ENCODE data around the gene TM9SF4. TPM values are rescaled to one million over a fixed set of nuclear protein-coding genes. Genes with fewer than 3 reads are reported as not detected.

The TM9SF4 gene
- total and polyA plus RNA-seq, 2 of the 8 experiments (the other 6 are each of a cell fraction or from before 2014, with no cell fraction given), result 38.4 to 68.7 TPM

GRCh38 chr20:32079655-32080109 lies 29.8 kb upstream of the TM9SF4 start (continued):
- TF ChIP-seq RAD21 (IDR thresholded peaks at IDR 0.05 in 1 of 2, conservative IDR thresholded peaks at IDR 0.05 in 1 of 2; ENCODE audit: low read depth in 2 of 2, low read length in 2 of 2) (0 out of 4 replicates have a peak, but pooled peaks of 1 of the 2 experiments have one; percentile 13), ZNF274 (IDR thresholded peaks at IDR 0.05; ENCODE audit: borderline replicate concordance, extremely low read depth, low read length) (no peak), SIX5 (IDR thresholded peaks at IDR 0.05; ENCODE audit: low read depth, low read length) (no peak), SIRT6 (IDR thresholded peaks at IDR 0.05; ENCODE audit: low read length) (no peak)

Data from H1 (cell line).